HL-60 (cell line): ENCODE results near the gene LSS.

Experiments used
- CTCF ChIP-seq: IDR thresholded peaks from one replicate; pipeline ENCODE4 v1.5.1; 2011; ENCODE audit warnings: low read length, control low read depth, inconsistent platforms; ENCODE audit not compliant: insufficient read depth
- SPI1 ChIP-seq: IDR thresholded peaks from 2 replicates; pipeline ENCODE4 v1.6.1; 2012; ENCODE audit warnings: low read depth, mild to moderate bottlenecking, borderline replicate concordance

GRCh38 chr21:46182548-46183336, 45.8 kb downstream of the LSS start:
- TF ChIP-seq SPI1 (no peak), CTCF (no peak)
